Sigmoid colon (tissue), 4 donors: ENCODE results near the gene ETS2.

ENCODE experiments used
- CTCF ChIP-seq, 4 experiments: fragments of 450-650 bp in 3 of 4; fragments of 200-600 bp in 1 of 4; IDR thresholded peaks; one replicate each; pipeline ENCODE4 v1.5.1; 2016 to 2019; ENCODE audit warnings: antibody characterized with exemption in 4 of 4, mild to moderate bottlenecking in 3 of 4, moderate library complexity in 2 of 4
- EP300 ChIP-seq, 4 donors: sonication (generic); formaldehyde crosslinking; IDR thresholded peaks; one replicate each; pipeline ENCODE4 v1.6.1; 2017; ENCODE audit warnings: antibody characterized with exemption in 4 of 4

DNA sequence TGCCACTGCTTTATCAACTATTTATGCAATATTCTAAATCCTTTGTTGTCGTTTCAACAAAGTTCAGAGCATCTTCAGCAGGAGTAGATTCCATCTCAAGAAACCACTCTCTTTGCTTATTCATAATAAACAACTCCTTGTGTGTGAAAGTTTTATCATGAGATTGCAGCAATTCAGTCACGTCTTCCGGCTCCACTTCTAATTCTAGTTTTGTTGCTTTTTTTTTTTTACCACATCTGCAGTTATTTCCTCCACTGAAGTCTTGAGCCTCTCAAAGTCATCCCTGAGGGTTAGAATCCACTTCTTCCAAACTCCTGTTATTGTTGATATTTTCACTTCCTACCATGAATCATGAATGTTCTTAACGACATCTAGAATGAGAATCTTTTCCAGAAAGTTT, 14.8 kb upstream of the ETS2 start:
- no peak for TF ChIP-seq CTCF (IDR thresholded peaks at IDR 0.05)
- no peak for TF ChIP-seq EP300 (IDR thresholded peaks at IDR 0.05)
